ENCODE data around the gene SHISA5.

Gene SHISA5

DNA sequence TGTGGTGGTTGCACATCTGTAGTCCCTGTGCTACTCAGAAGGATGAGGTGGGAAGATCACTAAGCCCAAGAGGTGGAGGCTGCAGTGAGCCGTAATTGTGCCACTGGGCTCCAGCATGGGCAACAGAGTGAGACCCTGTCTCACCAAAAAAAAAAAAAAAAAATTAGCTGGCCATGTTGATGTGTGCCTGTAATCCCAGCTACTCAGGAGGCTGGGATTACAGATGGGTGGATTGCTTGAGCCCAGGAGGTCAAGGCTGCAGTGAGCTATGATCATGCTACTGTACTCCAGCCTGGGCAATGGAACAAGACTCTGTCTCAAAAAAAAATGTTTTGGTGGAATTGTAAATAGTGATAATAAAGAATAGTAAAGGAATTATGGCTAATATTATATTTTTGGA is 47.5 kb downstream of the SHISA5 start:
- no peak for DNase-seq

DNA sequence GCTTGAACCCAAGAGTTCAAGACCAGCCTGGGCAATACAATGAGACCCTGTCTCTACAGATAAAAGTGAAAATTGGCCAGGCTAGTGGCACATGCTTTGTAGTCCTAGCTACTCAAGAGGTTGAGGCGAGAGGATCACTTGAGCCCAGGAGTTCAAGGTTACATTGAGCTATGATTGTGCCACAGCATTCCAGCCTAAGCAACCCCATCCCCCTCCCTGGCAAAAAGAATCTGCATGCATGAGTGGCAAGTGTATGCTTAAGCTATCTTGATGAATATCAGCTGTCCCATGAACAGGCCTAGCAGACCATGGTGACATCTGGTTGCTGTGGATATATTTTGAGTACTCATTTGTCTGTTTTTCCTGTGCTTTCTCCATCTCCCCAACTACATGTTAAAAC is 52.7 kb downstream of the SHISA5 start:
- no peak for DNase-seq

GRCh38 chr3:48446425-48447193 is 57.4 kb downstream of the SHISA5 start, which contains the start of gene ATRIP:
Gene ATRIP (plus strand): TSS chr3:48446737. CDS start chr3:48446846, 109 bp downstream.
- peak; percentile 88 to 90 for DNase-seq

DNA sequence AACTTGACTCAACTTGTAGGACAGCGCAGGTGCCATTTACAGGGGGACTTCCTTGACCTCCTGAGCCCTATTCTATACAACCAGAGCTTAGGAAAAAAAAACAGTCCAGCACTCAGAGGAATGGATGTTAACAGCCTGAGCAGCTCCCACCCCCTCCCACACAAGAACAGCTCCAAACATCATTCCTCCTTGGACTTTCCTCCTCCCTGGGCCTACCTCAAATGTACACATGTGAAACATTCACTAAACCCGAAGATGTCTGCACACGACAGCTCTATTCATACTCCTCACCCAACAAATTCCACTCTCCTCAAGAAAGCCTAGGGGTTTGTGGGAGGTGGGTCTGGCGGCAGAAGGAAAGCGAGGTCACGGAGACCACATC is 57.9 kb downstream of the SHISA5 start:
- no peak for DNase-seq

DNA sequence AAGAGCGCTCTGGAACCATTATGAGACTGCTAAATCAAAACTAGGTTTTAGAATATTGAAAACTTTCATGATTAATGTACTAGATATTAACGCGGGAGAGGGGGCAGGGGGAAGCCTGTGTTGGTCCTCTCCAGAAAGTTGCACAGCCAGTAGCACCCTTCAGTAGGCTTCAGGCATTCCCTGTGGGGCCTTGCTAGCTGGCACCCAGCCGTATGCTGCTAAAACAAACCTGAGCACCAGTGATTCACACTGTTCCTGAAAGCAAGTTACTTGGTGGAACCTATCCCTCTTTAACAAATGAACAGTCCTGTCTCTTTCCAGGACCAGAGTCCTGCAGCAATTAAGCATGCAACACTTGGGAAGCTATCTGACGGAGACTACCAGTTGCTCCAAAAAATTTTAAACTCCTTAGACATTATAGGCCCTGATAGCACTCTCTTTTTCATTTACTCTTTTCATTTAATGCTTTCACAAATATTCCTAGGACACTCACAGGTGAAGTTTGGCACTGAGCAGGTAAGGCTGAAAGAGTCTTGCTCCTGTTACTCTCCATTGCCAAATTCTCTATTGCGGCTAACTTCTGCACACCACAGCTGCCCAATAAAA is 58.6 kb downstream of the SHISA5 start:
- no peak for DNase-seq

DNA sequence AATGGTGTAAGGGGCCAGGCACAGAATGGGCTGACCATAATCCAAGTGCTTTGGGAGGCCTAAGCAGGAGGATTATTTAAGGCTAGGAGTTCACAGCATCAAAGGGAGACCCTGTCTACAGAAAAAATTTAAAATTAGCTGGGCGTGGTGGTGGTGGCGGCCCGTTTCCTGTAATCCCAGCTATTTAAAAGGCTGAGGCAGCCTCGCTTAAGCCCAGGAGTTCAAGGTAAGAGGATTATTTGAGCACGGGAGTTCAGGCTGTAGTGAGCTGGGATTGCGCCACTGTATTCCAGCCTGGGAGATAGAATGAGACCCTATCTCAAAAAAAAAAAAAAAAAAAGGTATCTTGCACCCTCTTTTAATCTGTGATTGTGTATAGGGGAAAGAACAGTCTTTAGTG is 62.0 kb downstream of the SHISA5 start:
- DNase-seq: no peak

DNA sequence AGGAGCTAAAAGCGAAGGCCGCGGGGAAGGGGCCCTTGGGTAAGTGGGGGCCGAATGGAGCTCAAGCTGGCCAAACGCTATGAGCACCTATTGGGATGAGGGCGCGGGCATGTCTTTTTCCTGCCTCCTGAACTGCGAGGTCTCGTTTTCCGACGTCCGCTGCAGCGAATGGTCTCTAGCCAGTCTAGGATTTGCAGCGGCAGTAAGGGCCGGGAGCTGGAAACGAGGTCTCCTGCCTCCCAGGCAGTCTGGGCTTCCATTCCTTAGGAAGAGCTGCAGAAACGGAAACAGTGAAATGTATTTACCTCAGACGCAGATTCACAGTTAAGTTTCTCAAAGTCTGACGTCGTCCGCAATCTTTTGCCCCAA is 63.4 kb downstream of the SHISA5 start:
- no peak for DNase-seq

- peak; percentile 99 for DNase-seq
Measured at GRCh38 chr3:48439820-48440589, 64.0 kb downstream of the SHISA5 start, which contains the start of the genes CCDC51 and TMA7. Gene CCDC51 (minus strand): TSS chr3:48440119. CDS start chr3:48435128, 4,991 bp downstream. Gene TMA7 (plus strand): TSS chr3:48440257. CDS start chr3:48440297, 40 bp downstream.

DNA sequence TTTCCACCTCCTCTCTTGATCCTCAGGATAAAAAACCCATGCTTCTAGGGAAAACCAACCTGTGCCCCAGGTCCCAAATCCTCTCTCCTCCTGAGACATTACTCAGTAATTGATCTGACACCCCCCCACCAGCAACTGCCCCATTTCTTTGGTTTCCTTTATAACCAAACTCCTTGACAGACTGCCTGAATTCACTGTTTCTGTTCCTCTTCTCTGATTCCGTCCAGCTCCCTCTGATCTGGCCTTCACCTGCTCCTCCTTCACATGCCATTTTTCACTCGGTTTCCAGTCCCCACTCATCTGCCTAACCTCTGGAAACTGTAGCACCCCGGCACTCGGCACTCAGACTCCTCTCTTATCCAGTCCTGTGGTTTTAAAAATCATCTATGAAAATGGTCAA is 66.2 kb downstream of the SHISA5 start:
- no peak for DNase-seq

GRCh38 chr3:48436855-48437254 is 67.1 kb downstream of the SHISA5 start:
- no peak for DNase-seq

DNA sequence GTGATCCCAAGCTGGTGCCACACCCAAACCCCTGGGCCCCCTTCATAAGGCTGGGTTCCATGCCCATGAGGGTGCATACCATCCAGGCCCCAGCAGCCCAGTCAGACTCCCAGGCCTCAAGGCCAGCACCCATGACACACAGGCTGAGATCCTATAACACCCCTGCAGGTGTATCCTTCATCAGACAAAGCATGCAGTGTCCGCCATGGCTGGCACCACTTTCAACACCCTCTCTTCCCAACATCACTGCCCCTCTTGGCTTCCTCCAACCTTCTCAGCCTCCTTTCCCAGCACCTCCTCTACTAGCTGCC is 67.5 kb downstream of the SHISA5 start:
- no peak for DNase-seq

DNA sequence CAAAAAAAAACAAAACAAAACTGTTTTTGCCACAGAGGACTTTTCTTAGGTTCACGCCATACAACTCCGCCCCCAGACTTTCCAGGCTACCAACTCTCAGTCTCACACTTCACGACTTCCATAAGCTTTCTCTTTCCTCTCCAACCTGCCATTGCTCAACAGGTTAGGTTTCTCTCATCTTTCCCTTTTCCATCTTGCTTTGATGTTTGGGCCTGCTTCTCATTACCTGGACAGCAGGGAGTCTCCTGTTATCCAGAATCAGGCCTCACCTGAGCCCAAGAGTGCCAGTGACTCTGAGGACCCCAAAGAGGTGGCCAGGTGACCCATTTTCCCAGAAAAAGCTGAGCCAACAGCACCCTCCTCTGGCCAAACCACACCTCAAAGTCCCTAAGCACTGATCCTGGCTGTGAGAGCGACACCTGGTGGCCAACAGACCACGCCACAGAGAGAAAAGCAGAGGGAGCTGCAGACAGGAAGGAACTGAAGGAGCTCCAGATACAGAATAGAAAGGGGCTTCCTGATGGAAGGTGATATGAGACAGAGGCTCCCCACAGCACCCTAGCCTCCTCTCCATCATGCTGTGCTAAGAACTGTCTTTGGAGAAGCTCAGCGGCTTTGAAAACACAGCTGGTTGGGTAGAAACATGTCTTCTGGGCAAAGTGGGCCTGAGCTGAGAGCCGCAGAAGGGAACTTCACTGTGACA is 68.0 kb downstream of the SHISA5 start:
- DNase-seq: peak; percentile 85 to 89

DNA sequence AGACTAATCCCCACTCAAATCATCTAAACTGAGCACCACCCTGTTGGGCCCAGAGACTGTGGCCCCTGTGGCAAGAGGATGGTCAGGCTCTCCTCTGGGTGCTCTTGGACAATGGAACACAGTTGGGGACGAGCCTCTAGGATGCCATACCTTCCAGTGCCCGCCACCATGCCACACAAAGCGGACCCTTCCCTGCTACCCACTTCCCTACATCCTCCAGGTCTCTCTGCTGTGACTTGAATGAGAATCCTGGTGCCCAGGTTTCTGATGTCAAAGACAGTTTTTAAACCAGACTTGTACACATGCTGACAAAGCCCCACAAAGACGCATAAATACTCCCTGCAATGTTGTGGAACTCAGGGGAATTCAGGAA is 68.8 kb downstream of the SHISA5 start:
- DNase-seq: no peak

GRCh38 chr3:48434591-48435222 is 69.3 kb downstream of the SHISA5 start:
- DNase-seq: no peak

GRCh38 chr3:48433472-48434118 is 70.4 kb downstream of the SHISA5 start:
- DNase-seq: no peak

DNA sequence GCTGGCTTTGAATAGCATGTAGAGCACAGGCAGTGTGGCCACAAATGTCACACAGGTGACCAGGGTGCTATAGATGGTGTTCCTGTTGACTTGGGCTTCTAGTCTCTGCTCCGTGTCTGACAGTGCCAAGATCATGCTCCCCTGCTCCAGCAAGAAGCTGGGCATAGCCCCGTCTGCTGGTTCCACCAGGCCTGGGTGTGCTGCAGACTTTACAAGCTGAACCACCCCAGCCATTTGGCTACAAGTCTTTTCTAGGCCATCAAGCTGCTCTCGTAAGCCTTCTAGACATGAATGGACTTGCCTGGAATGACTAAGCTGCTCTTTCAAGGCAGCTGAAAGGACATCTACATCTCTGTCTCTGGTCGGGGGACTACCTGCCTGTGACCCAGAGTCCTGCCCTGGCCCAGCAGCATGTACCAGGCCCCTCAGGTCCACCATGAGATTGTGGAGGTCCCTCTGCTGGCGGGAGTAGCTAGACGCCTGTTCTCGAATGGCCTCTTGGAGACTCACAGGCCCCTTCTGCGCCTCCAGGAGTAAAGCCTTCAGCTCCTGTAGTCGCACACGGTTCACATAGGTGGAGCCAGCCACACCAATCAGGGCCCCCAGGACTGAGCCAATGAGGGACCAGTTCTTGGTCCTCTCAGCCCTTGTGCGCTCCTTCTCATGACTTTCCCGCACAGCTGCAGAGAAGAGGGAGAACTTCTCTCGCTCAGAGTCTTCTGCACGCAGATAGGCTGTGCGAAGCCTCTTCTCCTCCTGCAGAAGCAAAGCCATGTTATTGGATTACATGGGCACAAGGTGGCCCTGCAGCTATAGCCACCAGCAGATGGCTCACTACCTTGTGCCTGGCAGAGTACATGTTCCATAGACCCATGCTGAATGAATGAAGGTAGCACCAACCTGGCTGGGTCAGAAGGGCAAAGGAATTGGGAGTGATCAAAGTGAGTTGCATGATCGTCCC is 71.3 kb downstream of the SHISA5 start:
- DNase-seq: no peak

- DNase-seq: no peak
Measured at GRCh38 chr3:48431224-48432029, 72.5 kb downstream of the SHISA5 start.

- DNase-seq: no peak
Measured at GRCh38 chr3:48430708-48431101, 73.3 kb downstream of the SHISA5 start.

- DNase-seq: no peak
Measured at GRCh38 chr3:48429960-48430707, 73.8 kb downstream of the SHISA5 start, which contains the start of gene PLXNB1. Gene PLXNB1 (minus strand): TSS chr3:48430086. CDS start chr3:48424611, 5,475 bp downstream.

All from activated CD4-positive, alpha-beta T cell treated with anti-CD3 and anti-CD28 coated beads, Interleukin-2, amount 50 U/mL, for 48 hours (primary cell).